Measurements from ENCODE around the gene PTPN4.

GRCh38 chr2:119929537-119929936 is 169.8 kb downstream of the PTPN4 start:
- TF ChIP-seq, protein P1, sequence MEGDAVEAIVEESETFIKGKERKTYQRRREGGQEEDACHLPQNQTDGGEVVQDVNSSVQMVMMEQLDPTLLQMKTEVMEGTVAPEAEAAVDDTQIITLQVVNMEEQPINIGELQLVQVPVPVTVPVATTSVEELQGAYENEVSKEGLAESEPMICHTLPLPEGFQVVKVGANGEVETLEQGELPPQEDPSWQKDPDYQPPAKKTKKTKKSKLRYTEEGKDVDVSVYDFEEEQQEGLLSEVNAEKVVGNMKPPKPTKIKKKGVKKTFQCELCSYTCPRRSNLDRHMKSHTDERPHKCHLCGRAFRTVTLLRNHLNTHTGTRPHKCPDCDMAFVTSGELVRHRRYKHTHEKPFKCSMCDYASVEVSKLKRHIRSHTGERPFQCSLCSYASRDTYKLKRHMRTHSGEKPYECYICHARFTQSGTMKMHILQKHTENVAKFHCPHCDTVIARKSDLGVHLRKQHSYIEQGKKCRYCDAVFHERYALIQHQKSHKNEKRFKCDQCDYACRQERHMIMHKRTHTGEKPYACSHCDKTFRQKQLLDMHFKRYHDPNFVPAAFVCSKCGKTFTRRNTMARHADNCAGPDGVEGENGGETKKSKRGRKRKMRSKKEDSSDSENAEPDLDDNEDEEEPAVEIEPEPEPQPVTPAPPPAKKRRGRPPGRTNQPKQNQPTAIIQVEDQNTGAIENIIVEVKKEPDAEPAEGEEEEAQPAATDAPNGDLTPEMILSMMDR (conservative IDR thresholded peaks at IDR 0.05; ENCODE audit: low read depth, low read length): no peak
- TF ChIP-seq EZH2phosphoT487 (IDR thresholded peaks at IDR 0.05; ENCODE audit: borderline replicate concordance, low read length): no peak
- no peak for TF ChIP-seq EZH2 (IDR thresholded peaks at IDR 0.05; ENCODE audit: low read length, unreplicated experiment)
